Tibial artery (tissue), 4 donors: ENCODE results near the gene ADGRL2.

ENCODE experiments used
- DNase-seq, 2 donors: peaks; one replicate each; pipeline ENCODE4 v3.0.0-alpha.2; 2019
- H3K27ac ChIP-seq, 2 donors: fragments of 200-600 bp; sonication (generic) in 1 of 2; 1 replicate in 1 of 2; 2 replicates in 1 of 2; pipeline ENCODE4 v1.5.1; 2018 to 2019; ENCODE audit warnings: mild to moderate bottlenecking in 1 of 2
- H3K27me3 ChIP-seq, 2 donors: fragments of 200-600 bp; sonication (generic) in 1 of 2; one replicate each; pipeline versions ENCODE4 v1.5.1 to v1.6.0; 2016 to 2019
- H3K36me3 ChIP-seq, 3 donors: fragments of 200-600 bp; sonication (generic) in 2 of 3; one replicate each; pipeline ENCODE4 v1.5.1; 2016 to 2019; ENCODE audit warnings: mild to moderate bottlenecking in 2 of 3
- H3K4me1 ChIP-seq, 4 donors: fragments of 200-600 bp; sonication (generic) in 2 of 4; 1 replicate in 3 of 4; 2 replicates in 1 of 4; pipeline ENCODE4 v1.5.1; 2016 to 2019
- H3K4me3 ChIP-seq, 2 donors: fragments of 200-600 bp; sonication (generic) in 1 of 2; 1 replicate in 1 of 2; 2 replicates in 1 of 2; pipeline ENCODE4 v1.5.1; 2018 to 2019; ENCODE audit warnings: mild to moderate bottlenecking in 2 of 2
- H3K9me3 ChIP-seq, 3 donors: fragments of 200-600 bp; sonication (generic) in 1 of 3; one replicate each; pipeline ENCODE4 v1.5.1; 2016 to 2019
- CTCF ChIP-seq, 2 experiments: fragments of 200-600 bp in 1 of 2; fragments of 450-650 bp in 1 of 2; IDR thresholded peaks; one replicate each; pipeline ENCODE4 v1.5.1; 2017 to 2019; ENCODE audit warnings: antibody characterized with exemption in 2 of 2, mild to moderate bottlenecking in 1 of 2, moderate library complexity in 1 of 2
- intact Hi-C: fragments of 100-400 bp; cut with DNase I; formaldehyde crosslinking; loops from one replicate; pipeline ENCODE4 v1.15.0; 2023; ENCODE audit warnings: low total_unique reads

ADGRL2 gene

GRCh38 chr1:81848880-81849682 lies 48.3 kb downstream of the ADGRL2 start:
- Histone ChIP-seq H3K4me3 (no peak overlapping the region), H3K27ac (no peak overlapping the region), H3K27me3 (no peaks in the 10 kb centered on the region), H3K4me1 (peaks cover 0 to 10% (median 0%) of the 10 kb centered on the region in 4 donors), H3K36me3 (no peaks in the 10 kb centered on the region), H3K9me3 (no peaks in the 10 kb centered on the region)
- intact Hi-C loops = no loop called here
- no peak for TF ChIP-seq CTCF (IDR thresholded peaks at IDR 0.05)
- no peak for DNase-seq

GRCh38 chr1:81850031-81850430 lies 49.3 kb downstream of the ADGRL2 start:
- no peaks in the 10 kb centered on the region for H3K27me3 ChIP-seq
- no peak overlapping the region for H3K27ac ChIP-seq
- no peak overlapping the region for H3K4me3 ChIP-seq
- no peak for DNase-seq
- TF ChIP-seq CTCF (IDR thresholded peaks at IDR 0.05) = no peak
- peaks cover 0 to 10% (median 0%) of the 10 kb centered on the region in 4 donors for H3K4me1 ChIP-seq
- intact Hi-C loops = no loop called here
- H3K36me3 ChIP-seq = no peaks in the 10 kb centered on the region
- no peaks in the 10 kb centered on the region for H3K9me3 ChIP-seq

- peaks cover 0 to 10% (median 0%) of the 10 kb centered on the region in 4 donors for H3K4me1 ChIP-seq
- H3K4me3 ChIP-seq = no peak overlapping the region
- no peak for TF ChIP-seq CTCF (IDR thresholded peaks at IDR 0.05)
- intact Hi-C loops = no loop called here
- no peaks in the 10 kb centered on the region for H3K36me3 ChIP-seq
- H3K27ac ChIP-seq = no peak overlapping the region
- DNase-seq = no peak
- H3K9me3 ChIP-seq = no peaks in the 10 kb centered on the region
- no peaks in the 10 kb centered on the region for H3K27me3 ChIP-seq
Measured at GRCh38 chr1:81850495-81850894, 49.8 kb downstream of the ADGRL2 start.

DNA sequence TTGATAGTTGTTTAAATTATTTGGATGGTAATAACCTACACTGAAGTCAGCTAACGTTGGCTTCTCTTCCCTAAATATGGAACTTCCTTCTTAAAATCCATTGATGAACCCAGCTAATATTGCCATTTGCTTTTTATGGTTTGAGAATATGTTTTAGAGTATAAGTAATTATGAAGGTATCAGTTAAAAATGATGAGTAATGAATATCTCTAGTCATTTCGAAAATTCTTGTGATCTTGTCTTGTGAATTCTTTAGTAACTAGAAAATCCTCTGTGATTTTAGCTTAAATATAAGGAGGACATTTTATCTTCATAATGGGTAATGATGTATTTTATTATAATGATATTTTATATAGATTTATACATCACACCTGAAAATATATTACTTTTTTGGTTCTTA lies 50.5 kb downstream of the ADGRL2 start:
- TF ChIP-seq CTCF (IDR thresholded peaks at IDR 0.05) = no peak
- Histone ChIP-seq H3K36me3 (no peaks in the 10 kb centered on the region), H3K9me3 (no peaks in the 10 kb centered on the region), H3K4me1 (peaks cover 0 to 10% (median 0%) of the 10 kb centered on the region in 4 donors), H3K27ac (no peak overlapping the region), H3K27me3 (no peaks in the 10 kb centered on the region), H3K4me3 (no peak overlapping the region)
- intact Hi-C loops = no loop called here
- no peak for DNase-seq

DNA sequence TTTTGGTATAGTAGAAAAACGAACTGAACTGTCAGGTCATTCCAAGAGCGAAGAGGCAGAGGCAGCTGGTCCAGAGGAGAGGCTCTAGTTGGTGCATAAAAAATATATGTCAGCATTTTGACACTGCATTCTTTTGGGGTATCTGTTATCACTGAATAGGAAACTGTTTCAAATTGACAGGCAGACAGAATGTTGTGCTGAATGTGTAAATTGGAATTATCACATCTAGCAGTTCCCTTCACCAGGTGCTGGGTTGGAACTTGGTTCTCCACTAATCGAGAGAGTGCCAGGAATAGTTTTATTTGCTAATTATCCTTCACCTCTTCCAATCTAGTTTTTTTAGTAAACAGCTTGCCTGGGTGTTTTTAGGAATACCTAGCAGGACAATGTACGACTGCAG lies 52.2 kb downstream of the ADGRL2 start:
- H3K27ac ChIP-seq = no peak overlapping the region
- no peaks in the 10 kb centered on the region for H3K36me3 ChIP-seq
- no peak for TF ChIP-seq CTCF (IDR thresholded peaks at IDR 0.05)
- no peak for DNase-seq
- H3K4me3 ChIP-seq = no peak overlapping the region
- intact Hi-C loops = no loop called here
- peaks cover 0 to 10% (median 0%) of the 10 kb centered on the region in 4 donors for H3K4me1 ChIP-seq
- H3K27me3 ChIP-seq = no peaks in the 10 kb centered on the region
- no peaks in the 10 kb centered on the region for H3K9me3 ChIP-seq
